Lung (tissue), 12 donors: ENCODE results near the gene PLCL1. TPM values are rescaled to one million over a fixed set of nuclear protein-coding genes. Genes with fewer than 3 reads are reported as not detected.

Experiments
- ATAC-seq: fragments of 200-7000 bp; cut with Tn5 transposase; one replicate; pipeline ENCODE4 v1.9.1; 2020; ENCODE audit warnings: moderate number of reproducible peaks; ENCODE audit not compliant: insufficient read depth, low FRiP score
- DNase-seq, 3 donors: peaks; one replicate each; pipeline ENCODE4 v3.0.0-alpha.2; 2013 to 2017
- H3K27ac ChIP-seq, 2 donors: one replicate each; pipeline ENCODE4 v1.5.1; 2013; ENCODE audit warnings: mild to moderate bottlenecking in 2 of 2, moderate library complexity in 2 of 2, control low read depth in 1 of 2, inconsistent platforms in 1 of 2, low read depth in 1 of 2, low read length in 1 of 2
- H3K27me3 ChIP-seq, 3 donors: one replicate each; pipeline ENCODE4 v1.5.1; 2013; ENCODE audit warnings: low read length in 2 of 3; ENCODE audit not compliant: control insufficient read depth in 3 of 3, insufficient read depth in 3 of 3
- H3K36me3 ChIP-seq, 4 donors: one replicate each; pipeline ENCODE4 v1.5.1; 2013; ENCODE audit warnings: low read length in 4 of 4, mild to moderate bottlenecking in 1 of 4, moderate library complexity in 1 of 4; ENCODE audit not compliant: control insufficient read depth in 4 of 4, insufficient read depth in 4 of 4
- H3K4me1 ChIP-seq, 5 donors: one replicate each; pipeline ENCODE4 v1.5.1; 2013; ENCODE audit warnings: low read length in 5 of 5, mild to moderate bottlenecking in 2 of 5, moderate library complexity in 1 of 5; ENCODE audit not compliant: control insufficient read depth in 5 of 5, insufficient read depth in 5 of 5
- H3K4me3 ChIP-seq: one replicate; pipeline ENCODE4 v1.5.1; 2013; ENCODE audit warnings: mild to moderate bottlenecking, control low read depth, moderate library complexity
- H3K9ac ChIP-seq, 2 donors: one replicate each; pipeline ENCODE4 v1.5.1; 2013; ENCODE audit warnings: low read length in 2 of 2, control low read depth in 1 of 2; ENCODE audit not compliant: insufficient read depth in 1 of 2
- H3K9me3 ChIP-seq, 4 donors: one replicate each; pipeline ENCODE4 v1.5.1; 2013; ENCODE audit warnings: low read length in 3 of 4, mild to moderate bottlenecking in 1 of 4, moderate library complexity in 1 of 4; ENCODE audit not compliant: control insufficient read depth in 4 of 4, insufficient read depth in 3 of 4
- WGBS, 2 donors: extraction: QIAGEN DNeasy Blood & Tissue Kit; methylation state at CpG; one replicate each; pipeline ENCODE4 v1.1.7; 2013; 5-methylcytosine and 5-hydroxymethylcytosine counted together
- polyA plus RNA-seq, 2 donors: library from polyadenylated mRNA; stranded (reverse); fragments of 200-250 nt; gene quantifications; one replicate each; pipeline ENCODE4 v1.2.1, GENCODE V29; 2013
- total RNA-seq, 2 donors: library from RNA; depleted of rRNA in 1 of 2; stranded (reverse); fragments of >200 nt in 1 of 2; gene quantifications; one replicate each; pipeline ENCODE4 v1.2.1, GENCODE V29; 2014 to 2021
- TF ChIP-seq, protein P1 (sequence below): IDR thresholded peaks from 2 replicates; pipeline ENCODE4 v1.5.1; 2012; ENCODE audit warnings: mild to moderate bottlenecking; ENCODE audit errors: control extremely low read depth, extremely low read depth
- donor health status: control.
- donor health status: control.
- donor health status: Bipolar disorder and iron deficiency.
- donor health status: healthy.
- donor health status: DM: yes; HTN: yes; CAD: no.

Gene PLCL1
- total and polyA plus RNA-seq, 4 donors, result 1.1 to 13.0 (median 2.9) TPM

DNA sequence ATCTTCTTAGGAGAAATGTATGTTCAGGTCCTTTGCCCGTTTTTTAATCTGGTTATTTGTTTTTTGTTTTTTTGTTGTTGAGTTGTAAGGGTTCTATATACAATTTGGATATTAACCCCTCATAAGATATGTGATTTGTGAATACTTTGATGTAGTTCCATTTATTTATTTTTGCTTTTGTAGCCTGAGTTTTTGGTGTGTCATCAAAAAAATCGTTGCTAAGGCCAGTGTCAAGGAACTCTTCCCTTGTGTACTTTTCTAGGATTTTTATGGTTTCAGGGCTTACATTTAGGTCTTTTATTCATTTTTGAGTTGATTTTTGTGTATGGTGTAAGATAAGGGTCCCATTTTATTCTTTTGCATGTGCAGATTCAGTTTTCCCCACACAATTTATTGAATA, 372.6 kb downstream of the PLCL1 start:
- Histone ChIP-seq H3K36me3 (no peaks in the 10 kb centered on the region), H3K9ac (no peak overlapping the region), H3K4me3 (no peak overlapping the region), H3K9me3 (peaks cover 0 to 6% (median 0%) of the 10 kb centered on the region in 4 donors), H3K27ac (no peak overlapping the region), H3K27me3 (no peaks in the 10 kb centered on the region), H3K4me1 (peaks cover 0 to 3% (median 0%) of the 10 kb centered on the region in 5 donors)
- WGBS, 2 donors, result 84 to 95% methylated on average over 2 of the region's 2 CpGs
- DNase-seq (no peak), ATAC-seq (no peak)
- TF ChIP-seq, protein P1, sequence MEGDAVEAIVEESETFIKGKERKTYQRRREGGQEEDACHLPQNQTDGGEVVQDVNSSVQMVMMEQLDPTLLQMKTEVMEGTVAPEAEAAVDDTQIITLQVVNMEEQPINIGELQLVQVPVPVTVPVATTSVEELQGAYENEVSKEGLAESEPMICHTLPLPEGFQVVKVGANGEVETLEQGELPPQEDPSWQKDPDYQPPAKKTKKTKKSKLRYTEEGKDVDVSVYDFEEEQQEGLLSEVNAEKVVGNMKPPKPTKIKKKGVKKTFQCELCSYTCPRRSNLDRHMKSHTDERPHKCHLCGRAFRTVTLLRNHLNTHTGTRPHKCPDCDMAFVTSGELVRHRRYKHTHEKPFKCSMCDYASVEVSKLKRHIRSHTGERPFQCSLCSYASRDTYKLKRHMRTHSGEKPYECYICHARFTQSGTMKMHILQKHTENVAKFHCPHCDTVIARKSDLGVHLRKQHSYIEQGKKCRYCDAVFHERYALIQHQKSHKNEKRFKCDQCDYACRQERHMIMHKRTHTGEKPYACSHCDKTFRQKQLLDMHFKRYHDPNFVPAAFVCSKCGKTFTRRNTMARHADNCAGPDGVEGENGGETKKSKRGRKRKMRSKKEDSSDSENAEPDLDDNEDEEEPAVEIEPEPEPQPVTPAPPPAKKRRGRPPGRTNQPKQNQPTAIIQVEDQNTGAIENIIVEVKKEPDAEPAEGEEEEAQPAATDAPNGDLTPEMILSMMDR, result no peak

DNA sequence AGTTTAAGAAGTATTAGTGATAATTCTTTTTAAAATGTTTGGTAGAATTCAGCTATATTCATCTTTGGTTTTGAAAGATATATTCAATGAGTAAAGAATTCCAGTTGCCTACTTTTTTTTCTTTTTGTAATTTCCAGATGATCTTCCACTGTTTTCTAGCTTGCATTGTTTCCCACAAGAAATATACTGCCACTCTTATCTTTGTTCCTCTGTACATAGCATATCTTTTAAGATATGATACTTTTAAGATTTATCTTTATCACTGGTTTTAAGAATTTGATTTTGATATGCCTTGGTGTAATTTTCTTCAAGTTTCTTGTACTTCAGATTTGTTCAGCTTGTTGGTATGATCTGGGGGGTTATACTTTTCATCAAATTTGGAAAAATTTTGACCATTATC, 374.4 kb downstream of the PLCL1 start:
- ATAC-seq (no peak), DNase-seq (no peak)
- H3K9ac ChIP-seq, result no peak overlapping the region
- H3K27ac ChIP-seq, result no peak overlapping the region
- no peaks in the 10 kb centered on the region for H3K4me1 ChIP-seq
- TF ChIP-seq, protein P1, result no peak
- H3K36me3 ChIP-seq, result no peaks in the 10 kb centered on the region
- H3K27me3 ChIP-seq, result no peaks in the 10 kb centered on the region
- H3K9me3 ChIP-seq, result peaks cover 0 to 6% (median 0%) of the 10 kb centered on the region in 4 donors
- no peak overlapping the region for H3K4me3 ChIP-seq

DNA sequence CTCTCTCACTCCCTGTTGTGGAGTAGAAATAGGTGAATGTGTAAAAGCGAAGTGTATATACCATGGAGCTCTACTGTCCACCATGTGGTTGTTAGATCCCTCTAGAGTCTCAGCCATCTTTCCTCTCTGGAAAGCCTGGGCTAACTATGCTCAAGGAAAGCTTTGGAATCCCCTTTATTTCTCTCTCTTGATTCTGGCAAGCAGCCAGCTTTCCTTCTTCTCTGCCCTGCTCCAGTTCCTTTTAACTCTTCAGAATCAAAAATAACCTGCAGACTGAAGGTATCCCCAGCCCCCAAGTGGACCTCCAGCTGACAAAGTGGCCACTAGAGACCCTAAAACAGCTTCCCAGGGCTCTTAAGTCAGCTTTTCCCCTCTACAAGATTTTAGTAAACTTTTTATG, 381.9 kb downstream of the PLCL1 start:
- Histone ChIP-seq H3K9me3 (peaks cover 0 to 5% (median 0%) of the 10 kb centered on the region in 4 donors), H3K9ac (no peak overlapping the region), H3K4me3 (no peak overlapping the region), H3K4me1 (no peaks in the 10 kb centered on the region), H3K36me3 (no peaks in the 10 kb centered on the region), H3K27ac (no peak overlapping the region), H3K27me3 (peaks cover 0 to 4% (median 0%) of the 10 kb centered on the region in 3 donors)
- no peak for ATAC-seq
- DNase-seq, result peak in 1 of 3 donors; percentile 29
- TF ChIP-seq, protein P1, result no peak
- WGBS, 2 donors, result 91 to 100% methylated on average over 1 of the region's 1 CpG

DNA sequence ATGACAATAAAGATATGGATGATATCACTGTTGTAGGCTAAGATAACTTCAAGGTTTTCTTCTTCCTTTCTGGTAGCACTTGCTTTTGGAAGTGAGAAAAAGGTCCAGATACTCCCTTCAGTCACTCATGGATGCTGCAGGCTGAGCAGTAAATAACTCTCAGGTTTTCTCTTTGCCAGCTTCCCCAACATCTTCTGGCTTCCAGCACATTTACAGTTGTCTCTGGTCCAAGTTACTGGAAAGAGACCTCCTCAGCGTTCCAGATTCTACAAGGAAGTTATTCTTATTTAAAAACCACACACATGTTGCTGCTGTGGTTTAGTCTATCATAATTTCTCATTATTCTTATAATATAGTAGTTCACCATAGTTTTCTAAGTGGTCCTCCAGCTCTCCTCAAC, 383.4 kb downstream of the PLCL1 start:
- WGBS, 2 donors, result 66 to 67% methylated on average over 1 of the region's 1 CpG
- Histone ChIP-seq H3K36me3 (no peaks in the 10 kb centered on the region), H3K4me1 (no peaks in the 10 kb centered on the region), H3K9ac (no peak overlapping the region), H3K27me3 (peaks cover 0 to 4% (median 0%) of the 10 kb centered on the region in 3 donors), H3K4me3 (no peak overlapping the region), H3K27ac (no peak overlapping the region), H3K9me3 (peaks cover 0 to 5% (median 0%) of the 10 kb centered on the region in 4 donors)
- ATAC-seq (no peak), DNase-seq (no peak)
- TF ChIP-seq, protein P1, result no peak
